GM19099 (cell line): ENCODE data around the gene GNG2.

Experiments used
- POLR2A ChIP-seq: IDR thresholded peaks from 3 replicates; pipeline ENCODE4 v1.6.1; 2011; ENCODE audit warnings: low read depth; ENCODE audit not compliant: insufficient read length; ENCODE audit errors: extremely low read depth

GNG2 gene

GRCh38 chr14:51860164-51860824 lies at the start of gene GNG2:
Gene GNG2, plus strand, starts transcription at chr14:51860612. Its CDS starts 90,067 bp downstream, at chr14:51950679.
- peak; percentile 95 for TF ChIP-seq POLR2A

GRCh38 chr14:51811706-51812105 lies 48.7 kb upstream of the GNG2 start:
- TF ChIP-seq POLR2A = no peak

GRCh38 chr14:51816031-51816430 lies 44.4 kb upstream of the GNG2 start:
- TF ChIP-seq POLR2A = no peak

DNA sequence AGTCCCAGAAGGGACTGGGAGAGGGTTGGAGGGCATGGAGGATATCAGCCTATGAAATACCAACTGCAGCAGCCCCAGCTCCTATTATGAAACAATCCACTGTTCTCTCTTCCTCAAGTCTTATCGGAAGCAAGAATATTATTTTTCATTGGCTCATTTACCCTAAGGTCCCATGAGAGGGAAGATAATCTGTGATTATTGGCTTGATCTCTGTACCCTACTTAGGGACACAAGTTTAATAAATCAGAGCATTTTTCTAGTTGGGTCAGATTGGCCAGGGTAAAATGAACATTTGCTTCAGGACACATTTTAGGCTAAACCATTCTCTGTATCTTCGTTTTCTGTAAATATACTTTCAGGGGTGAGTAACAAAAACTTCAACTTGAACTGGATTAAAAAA lies 43.1 kb upstream of the GNG2 start:
- TF ChIP-seq POLR2A = no peak

- TF ChIP-seq POLR2A = no peak
Measured at GRCh38 chr14:51818748-51819380, 41.5 kb upstream of the GNG2 start.

- no peak for TF ChIP-seq POLR2A
Measured at GRCh38 chr14:51821822-51822221, 38.6 kb upstream of the GNG2 start.

DNA sequence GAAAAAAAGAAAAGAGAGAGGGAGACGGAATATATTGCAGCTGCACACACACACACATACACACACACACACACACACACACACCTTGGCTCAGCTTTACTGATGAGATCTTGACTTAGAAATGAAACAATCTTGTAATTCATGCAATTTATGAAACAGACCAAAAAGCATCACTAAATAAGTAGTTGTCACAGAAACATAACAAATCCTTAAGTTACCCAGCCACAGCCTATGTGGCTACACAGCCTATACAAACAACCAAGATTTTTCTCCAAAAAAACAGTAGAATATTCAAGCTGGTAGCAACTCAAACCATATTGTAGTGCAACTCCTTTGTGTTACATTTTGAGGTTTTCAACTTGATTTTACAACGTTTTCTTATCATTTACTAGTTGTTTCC lies 37.9 kb upstream of the GNG2 start:
- TF ChIP-seq POLR2A = no peak

DNA sequence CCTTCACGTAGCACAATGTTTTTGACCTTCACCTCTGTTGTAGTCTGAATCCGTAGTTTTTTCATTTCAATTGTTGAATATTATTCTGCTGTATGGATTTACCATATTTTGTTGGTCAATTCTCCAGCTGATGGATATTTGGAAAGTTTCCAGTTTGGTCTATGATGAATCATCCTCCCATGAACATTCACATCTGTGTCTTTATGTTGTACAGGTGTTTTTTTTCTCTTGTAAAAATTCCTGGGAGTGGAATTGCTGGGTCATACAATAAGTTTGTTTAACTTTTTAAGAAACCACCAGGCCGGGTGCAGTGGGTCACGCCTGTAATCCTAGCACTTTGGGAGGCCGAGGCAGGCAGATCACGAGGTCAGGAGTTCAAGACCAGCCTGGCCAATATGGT lies 36.7 kb upstream of the GNG2 start:
- no peak for TF ChIP-seq POLR2A

GRCh38 chr14:51824191-51824590 lies 36.2 kb upstream of the GNG2 start:
- TF ChIP-seq POLR2A = no peak

DNA sequence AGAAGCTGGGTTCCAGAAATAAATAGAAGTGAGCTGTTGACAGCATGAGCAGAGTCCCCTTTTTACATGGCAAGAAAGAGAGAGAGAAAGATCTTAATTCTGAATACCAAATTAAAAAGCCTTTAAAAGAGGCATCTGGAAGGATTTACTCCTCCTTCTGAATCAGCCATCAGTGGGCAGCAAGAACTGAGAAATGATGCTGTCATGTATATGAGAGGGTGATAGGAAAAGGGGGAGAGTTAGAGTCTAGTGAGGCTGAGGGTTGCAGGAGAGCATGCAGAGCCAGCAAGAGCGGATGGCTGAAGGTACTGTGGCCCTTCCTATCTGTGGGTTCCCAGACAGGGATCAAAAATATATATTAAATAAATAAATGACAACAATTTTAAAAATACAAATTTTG lies 34.5 kb upstream of the GNG2 start:
- TF ChIP-seq POLR2A = no peak

DNA sequence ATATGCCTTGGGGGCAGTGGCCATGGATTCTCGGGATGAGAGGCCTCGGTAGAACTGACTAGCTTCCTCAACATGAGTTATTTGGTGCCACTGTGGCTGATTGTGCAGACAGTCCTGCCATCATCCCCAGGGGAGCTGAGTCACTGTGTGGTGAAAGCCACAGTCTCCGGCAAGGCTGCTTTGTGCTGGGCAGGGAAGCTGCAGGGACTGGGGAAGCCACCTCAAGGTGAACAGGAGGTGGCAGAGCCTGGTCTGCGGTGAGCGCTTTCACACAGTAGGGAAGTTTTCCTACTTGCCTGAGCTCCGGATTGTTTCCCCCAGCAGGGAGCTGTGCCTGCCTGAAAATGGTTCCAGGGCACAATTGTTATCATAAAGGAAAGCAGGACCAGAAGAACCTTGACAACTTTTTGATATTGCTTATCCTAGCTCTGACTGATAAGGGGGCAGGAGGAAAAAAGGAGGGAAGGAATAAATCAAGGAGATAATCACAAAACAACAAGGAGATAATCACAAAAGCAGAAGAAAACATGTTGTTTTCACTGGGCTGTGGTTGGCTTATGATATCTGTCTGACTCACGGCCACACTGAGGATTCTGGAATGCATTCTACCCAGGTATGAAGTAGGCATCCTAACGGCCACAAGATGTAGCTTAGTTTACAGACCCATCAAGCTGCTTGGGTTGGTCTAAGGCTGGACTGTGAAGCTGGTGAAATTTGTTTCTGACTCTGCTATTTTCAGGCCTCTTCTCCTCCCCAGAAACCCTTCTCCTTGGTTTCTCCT lies 32.2 kb upstream of the GNG2 start:
- TF ChIP-seq POLR2A = no peak

GRCh38 chr14:51834240-51834639 lies 26.2 kb upstream of the GNG2 start:
- TF ChIP-seq POLR2A = no peak

GRCh38 chr14:51836417-51836816 lies 24.0 kb upstream of the GNG2 start:
- TF ChIP-seq POLR2A = no peak

DNA sequence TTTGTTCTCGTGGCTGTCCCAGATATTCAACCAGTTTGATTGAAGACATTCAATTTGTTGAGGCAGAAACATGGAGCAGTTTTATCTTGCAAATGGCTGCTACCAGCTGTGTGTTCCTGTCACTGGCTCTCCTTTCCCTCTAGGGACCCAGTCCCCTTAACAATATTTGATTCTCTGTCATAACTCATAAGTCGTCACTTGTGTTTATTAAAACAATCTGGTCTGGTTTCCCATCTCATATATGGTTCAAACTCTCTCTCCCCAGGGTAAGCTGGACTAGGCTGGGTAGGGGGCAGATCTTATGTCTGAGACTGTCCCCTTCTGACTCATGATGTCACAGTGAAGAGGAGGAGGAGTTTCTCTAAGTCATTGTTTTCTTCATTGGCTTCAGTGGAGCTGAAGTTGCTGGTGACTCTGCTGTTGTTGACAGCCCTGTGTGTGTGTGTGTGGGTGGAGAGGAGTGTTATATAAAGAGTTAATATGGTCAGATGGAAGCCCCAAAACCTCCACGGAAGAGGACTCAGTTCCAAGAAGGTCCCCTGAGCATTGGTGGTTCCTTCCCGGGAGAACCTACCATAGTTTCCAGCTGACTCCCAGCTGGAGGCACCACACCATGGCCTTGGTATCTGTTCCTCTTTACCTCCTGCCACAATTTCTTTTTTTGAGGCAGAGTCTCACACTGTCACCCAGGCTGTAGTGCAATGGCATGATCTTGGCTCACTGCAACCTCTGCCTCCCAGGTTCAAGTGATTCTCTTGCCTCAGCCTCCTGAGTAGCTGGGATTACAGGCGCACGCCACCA lies 16.1 kb upstream of the GNG2 start:
- no peak for TF ChIP-seq POLR2A

DNA sequence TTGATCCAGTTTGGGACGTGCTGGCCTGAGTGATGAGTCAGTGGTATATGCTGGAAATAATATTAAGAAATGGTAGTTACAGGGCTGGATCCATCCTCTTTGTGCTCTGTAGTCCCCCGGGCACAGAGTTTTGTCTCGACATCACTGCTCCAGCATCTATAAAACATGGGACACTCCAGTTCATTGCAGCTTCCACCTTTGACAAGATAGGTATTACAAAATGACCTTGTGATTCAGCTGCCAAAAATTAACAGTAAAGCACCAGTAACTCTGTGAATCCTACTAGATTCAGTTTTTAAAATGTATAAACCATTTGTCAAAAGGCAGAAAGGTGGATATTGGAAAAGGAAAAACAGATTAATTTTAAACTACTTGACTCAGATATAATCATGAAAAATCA lies 14.6 kb upstream of the GNG2 start:
- no peak for TF ChIP-seq POLR2A
